NCI-H2196 treated with DMSO at 0.1 percent for 48 hours (cell line): Measurements from ENCODE around the gene ATP13A5.

Experiments
- DNase-seq: peaks from one replicate; lab custom pipeline; 2025; ENCODE audit not compliant: unreplicated experiment; lab: John Stamatoyannopoulos, UW

ATP13A5 gene

DNA sequence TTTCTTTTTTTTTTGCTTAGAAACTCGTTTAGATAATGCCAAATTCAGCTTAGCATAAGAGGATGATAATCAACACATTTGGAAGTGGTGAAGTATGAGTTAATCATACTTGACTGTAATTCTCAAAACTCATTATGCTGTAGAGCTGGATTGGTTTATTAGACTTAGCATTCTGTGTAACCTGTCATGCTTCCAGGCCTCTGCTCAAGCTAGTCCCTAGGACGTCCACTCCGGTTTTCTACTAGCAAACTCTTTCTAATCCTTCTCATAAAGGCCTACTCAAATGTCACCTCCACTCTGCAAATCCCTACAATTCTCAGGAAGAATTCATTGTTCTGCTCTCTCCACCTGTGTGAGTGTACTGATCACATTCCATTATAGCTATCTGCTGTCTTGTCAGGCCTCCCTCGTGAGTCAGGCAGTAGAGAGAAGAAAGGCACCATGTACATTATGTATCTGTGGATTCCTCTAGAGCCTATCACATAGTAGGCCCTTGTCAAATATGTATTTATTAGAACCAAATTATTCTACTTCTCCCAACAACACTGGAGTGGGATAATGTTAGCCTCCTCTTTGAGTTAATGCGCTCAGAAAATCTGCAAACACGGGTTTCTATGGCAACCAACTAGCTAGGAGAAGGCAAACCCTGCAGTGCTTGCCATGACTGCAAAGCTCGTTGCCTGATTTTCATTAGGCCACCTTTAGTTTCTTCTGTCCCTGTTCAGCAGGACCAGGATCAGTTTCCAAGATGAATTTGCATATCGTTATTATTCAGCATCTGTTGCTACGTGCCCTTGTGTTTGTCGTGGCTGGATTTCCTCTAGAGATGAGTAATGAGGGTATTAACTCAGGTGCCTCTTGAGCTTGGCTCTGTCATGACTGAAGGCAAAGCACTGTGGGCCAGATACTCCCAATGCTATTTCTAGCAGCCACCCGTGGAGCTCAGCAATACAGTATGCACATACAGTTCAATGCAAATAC lies 30.7 kb downstream of the ATP13A5 start:
- DNase-seq: peak; percentile 33

DNA sequence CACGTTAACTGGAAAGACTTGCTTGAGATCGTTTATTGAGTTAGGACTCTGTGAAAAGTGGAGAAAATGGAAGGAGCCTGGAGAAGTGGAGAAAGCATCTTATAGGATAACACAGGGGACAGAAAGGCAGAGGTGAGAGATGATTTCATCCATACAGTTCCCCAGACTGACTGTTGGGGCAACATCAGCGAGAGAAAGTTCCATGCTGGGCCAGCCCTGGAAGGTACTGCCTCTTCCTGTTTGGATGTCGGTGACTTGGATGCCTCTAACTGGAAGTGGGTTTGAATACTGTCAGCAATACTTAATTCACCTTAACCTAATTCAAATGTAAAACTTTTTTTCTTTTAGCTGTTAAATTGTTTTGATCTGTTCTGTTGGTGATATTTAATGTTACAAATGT lies 32.3 kb downstream of the ATP13A5 start:
- DNase-seq: no peak

DNA sequence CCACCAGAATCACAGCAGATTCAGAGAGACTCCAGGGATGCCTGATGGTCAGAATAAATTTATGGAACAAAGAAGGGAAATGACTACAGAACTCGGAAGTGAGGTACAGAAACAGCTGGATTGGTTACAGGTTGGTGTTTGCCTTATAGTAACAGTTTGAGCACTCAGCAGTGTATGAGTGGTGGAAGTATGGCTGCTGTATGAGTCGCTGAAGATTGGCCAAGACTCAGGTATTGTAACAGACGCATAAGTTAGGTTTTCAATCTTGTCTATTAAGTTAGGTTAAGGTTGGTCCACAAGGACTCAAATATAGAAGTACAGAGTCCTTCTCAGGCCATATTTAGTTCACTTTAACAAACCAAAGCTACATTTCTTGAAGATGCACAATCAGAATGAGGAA lies 33.1 kb downstream of the ATP13A5 start:
- no peak for DNase-seq

DNA sequence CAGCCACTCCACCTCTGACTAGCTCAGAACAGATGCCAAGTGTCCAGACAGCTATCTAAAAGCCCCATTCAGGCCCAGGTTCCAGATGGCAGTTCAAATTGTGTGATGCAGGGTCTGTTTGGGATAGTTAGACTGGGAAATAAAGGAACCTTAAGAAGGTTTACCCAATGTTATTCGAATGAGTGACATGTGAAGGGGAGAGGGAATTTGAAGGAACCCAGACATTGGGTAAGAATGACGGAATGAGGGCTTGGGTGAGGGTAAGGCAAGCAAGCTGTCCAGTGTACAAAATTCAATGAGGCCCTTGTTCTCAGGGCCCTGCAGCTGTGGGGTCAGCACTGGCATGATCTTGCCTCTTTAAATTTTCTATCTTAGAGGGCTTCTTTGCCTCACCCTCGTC lies 34.1 kb downstream of the ATP13A5 start:
- no peak for DNase-seq

DNA sequence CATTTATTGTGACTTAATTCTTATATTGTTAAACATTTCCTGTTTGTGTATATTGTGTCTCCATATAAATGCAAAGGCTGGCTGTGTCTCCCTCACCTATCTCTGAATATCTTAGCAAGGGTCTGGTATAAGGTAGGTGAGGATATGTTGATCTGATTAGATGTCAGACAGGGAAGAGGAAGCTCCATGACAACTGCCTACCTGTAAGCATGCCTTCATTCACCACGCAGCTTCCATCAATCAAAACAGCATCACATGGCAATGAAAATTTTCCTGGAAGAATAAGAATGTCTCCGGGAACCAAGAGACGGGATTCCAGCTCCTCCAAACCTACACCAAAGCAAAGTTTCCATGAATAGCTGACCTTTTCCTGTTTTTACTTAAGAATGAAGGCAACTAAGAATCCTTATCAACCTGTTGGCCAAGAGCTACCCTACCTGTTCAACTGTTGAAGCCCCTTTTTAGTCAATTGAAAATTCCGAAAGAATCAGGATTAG lies 34.8 kb downstream of the ATP13A5 start:
- DNase-seq: no peak

DNA sequence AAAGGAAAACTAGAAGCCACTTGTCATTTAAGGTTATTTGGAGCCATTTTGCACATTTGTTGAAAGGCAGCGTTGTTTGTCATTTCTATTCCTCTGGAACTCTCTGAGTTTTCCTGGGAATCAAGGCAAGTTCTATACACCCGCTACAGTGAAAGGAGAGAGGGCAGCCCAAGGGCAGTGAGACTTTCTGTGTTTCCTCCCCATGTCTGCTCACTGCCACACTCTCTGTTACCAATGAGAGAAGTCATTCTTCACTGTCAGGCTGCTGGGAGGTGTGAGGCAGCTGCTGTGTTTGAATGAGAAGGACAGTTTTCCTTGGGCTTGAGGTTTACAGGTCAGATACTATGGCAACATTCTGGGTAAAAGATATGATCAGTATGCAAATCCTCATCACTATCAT lies 36.0 kb downstream of the ATP13A5 start:
- DNase-seq: no peak

DNA sequence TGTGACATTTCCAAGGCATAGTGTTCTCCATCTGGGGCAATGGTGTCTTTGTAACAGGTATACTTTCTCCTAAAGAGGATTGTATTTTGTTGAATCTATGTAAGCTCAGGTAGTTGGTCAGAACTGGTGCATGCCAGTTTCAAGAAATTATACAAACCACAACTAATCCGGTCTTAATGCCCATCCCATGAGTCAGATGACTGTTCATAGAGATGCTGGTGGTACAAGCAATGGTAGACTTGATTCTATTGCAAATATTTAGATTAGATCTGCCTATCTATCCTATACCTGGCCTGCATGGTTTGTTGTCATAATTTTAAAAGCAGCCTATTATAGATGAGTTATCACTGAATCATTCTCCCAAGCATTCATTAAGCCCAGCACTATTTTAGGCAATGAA lies 43.5 kb downstream of the ATP13A5 start:
- DNase-seq: no peak

DNA sequence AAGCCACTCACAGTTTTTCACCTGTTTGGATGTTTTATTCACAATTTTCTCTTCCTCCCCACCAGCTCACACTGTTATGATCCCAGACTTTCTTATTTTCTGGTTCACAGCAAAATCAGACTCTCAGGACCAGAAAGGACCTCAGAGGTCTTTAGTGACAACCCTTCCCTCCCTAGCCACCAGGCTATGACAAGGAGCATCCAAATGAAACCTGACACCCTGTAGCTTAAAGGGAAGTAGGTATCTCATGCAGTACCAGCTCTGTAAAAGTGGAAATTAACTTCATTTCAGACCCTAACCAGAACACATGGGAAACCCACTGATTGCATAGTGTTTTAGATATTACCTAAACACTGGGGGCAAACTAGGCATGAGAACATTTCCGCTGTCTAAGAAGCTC lies 45.3 kb downstream of the ATP13A5 start:
- DNase-seq: no peak

DNA sequence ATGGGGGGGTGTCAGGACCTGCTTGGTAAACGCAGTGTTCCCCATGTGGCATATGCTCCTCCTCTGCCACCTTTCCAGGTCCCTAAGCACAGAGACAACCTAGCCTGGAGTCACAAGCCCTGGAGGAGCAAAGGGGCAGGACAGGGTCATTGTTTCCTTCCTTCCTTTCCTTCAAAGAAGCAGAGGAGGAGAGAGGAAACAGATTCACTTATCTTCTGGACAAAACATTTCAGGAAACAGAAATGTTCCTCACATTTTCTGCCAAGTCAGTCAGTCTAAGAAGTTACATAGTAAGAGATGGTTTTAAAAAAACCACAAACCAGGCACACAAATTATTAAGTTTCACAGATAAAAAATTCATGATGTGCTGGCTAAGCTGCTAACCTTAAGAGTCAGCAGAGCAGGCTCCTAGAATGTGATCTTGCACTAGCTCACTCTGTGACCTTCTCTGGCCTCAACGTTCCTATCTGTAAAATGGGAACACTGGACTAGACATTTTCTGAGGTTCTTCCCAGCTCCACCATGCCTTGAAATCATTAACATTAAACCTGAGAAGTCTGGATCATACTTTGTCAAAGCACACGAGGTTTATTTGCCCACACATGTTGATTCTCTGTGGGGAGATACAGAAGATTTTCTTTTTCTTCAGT lies 47.9 kb downstream of the ATP13A5 start:
- DNase-seq: no peak

DNA sequence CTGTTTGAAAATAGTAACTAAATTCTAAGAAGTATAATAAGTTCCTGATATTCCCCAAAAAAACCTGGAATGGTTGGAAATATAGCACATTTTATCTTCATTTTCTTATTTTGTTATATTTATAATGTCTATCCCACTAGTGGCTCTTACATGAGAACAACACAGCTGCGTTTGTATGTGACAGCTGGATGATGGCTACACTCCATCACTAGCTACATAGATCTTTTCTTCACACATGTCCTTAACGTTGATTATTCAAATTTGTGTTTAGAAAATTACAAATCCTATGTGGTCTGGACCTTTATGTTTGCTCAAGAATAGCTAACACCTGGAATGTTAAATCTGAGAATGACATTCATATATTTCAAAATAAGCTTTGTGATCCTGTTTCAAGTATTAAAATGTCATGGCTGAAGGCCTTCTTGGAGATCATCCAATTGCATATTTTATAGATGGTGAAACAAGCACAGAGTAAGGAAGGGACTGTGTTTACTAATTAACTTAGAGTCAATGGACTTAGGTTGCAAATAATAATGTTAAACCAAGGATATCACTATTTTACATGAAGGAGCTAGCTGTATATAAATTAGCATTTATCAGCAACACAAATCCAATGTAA lies 60.8 kb downstream of the ATP13A5 start:
- no peak for DNase-seq

DNA sequence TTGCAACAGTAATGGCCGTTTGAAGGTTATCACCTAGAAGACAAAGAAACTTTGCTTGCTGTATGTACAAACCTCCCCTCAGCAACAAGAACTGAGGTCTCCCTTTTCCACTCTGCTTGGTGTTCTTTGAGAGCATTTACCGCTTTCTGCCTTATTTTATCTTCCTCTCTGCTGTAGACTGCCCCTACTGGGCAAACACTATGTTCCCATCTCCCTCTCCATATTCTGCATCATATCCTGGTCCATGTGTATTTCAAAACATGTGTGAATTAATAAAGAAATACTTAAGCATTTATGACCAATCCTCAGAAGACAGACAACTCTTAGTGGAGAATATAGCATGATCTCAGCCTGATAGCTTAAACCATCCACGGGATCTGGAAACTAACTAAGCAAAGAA lies 64.4 kb downstream of the ATP13A5 start:
- DNase-seq: no peak

DNA sequence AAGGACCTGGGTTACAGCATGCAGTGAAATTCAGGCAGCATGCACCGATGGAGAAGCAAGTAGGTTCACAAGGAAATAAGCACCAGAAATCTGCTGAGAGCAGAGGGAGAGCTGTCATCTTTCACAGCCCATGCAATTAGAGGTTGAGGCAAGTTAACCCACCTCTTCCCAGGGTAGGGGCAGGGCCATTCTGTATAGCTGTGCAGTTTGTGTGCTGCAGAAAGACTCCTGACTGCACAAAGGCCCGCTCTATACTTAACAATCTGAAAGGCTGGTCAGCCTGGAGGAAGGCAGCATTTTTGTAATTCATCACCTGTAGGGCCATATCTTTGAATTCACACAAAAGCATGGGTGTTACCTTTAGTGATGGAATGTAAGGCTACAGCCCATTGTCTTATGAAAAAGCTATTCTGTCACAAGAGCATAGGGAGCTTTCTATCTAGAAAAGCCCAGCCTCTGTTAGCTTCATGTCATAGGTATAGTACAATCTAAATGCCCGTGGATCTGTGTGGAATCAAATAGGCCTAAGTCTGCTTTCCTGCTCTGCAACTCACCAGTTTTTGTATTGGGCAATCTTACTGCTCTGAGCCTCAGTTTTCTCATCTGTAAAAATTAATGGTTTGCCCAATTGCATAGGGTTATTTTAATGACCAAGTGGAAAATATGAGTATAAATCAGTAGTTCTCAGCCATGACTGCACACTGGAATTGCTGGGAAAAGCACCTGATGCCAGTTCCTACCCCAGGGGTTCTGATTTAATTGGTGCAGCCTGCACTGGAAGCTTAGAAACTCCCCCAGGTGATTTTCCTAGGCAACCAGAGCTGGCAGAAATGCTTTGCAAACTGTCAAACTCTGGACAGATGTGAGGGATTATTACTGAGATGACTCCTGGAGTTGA lies 65.2 kb downstream of the ATP13A5 start:
- DNase-seq: no peak

DNA sequence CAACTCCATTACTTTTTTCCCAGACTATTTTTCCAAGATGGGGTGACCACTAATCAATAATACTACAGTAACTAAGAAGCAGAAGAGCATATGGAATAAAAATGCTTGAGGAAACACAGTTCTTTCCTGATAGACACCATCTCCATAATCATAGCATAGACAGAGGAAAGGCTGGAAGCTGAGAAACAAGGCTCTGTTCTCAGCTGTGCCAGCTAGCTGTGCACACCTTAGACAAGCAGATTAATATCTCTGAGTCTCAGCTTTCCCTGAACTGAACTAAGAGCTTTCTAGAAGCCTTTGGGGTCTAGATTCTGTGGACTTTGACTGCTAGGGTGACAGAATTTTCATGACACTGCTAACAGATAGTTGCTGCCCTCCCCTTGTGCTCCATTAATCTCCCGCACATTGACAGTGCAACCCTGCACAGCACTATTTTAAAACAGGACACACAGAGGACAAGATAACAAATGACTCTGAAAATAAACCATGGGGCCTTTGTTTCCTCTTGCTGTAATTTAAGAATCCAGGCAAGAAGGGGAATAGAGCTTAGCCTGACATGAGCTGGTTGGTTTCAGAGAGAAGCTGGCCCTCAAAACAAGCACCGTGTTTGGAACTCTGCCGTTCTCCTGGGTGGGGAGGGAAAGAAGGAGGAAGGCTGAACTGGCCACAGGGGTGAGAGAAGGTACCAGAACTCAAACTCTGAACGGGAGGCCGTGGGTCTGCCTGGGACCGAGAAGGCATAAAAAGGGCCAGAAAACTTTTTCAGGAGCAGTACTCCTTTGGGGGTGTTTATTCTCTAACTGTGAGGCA lies 67.4 kb downstream of the ATP13A5 start:
- no peak for DNase-seq

DNA sequence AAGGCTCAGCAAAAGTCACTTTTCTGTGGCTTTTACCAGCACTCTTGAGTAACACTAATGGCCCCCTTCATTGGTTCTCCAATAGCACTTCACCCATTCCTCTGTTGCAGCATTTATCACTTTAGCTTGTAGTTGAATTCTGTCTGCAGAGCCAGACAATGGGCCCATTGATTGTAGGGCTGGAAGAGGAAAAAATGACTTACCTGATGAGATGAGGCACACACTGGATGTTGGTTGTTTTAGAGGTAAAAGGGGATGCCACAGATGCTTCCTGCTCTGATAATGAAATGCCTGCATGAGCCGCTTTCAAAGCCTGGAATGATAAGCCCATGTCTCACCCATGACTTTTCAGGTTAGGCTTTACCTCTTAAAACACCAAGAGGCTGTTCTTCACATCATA lies 73.2 kb downstream of the ATP13A5 start:
- no peak for DNase-seq

DNA sequence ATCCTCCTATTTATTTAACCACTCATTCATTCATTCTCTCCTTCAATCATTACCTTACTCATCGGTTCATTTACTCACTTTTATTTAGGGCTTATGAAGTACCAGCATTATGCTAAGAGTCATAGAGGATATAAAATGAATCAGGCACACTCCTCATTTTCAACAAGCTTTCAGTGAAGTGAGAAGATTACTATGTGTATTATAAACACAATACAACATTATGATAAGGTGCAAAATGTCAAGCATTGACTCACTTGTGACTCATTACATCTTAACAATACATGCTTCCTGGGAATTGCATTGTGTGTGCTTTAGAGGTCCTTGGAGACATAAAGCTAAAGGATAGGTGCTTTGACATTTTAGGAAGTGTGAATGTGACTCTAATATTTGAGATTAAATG lies 77.1 kb downstream of the ATP13A5 start:
- DNase-seq: no peak

DNA sequence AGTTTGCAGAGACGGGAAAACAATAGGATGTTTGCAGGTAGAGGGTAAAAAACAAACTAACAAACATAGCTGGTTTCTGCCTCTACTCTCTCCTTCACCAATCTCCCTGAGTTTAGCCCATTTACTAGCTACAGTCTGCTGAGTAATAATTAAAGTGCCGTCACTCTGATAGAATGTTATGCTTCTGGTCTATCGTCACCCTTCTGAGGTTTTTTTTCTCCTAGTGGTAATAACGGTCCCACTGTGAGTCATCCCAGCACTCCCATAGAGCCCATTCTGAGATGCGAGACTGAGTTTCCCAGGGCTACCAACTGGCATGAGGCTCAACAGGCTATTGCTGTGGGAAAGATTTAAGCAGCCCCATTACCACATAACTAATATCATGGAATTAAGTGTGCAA lies 81.1 kb downstream of the ATP13A5 start:
- DNase-seq: no peak

DNA sequence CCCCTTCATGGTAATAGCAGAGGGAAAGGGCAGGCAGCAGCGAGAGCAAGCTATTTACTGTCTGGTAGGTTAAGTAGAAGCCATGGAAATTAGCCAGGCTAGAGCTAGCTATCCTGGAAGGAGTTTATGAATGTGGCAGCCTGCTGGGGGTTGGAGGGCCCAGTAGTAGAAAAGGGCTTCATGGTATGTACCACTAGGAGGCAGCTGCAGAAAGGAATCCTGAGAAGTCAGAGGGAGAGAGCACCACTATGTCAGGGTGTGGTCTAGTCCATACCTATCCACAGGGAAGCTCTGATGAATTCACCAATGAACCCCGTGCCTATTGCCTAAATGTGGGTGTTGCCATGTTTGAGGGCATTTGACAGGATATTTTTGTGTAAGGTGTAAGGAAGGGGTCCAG lies 82.6 kb downstream of the ATP13A5 start:
- DNase-seq: no peak

DNA sequence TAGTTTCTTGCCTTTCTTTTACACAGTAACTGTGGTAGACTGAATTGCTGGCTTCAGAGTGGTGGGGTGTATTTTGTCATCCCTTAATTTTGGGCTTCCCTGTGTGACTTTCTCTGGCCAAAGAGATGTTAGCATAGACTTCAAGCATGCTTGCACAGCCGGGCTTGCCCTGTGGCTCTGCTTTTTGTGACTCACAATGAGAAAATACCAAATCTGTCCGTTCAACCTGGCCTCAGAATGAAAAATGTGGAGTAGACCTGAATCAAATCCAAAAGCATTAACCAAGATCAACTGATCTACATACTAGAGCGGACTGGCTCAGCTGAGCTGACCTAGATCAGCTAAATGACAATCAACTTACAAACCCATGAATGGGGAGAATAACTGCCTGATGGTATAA lies 86.2 kb downstream of the ATP13A5 start:
- no peak for DNase-seq

DNA sequence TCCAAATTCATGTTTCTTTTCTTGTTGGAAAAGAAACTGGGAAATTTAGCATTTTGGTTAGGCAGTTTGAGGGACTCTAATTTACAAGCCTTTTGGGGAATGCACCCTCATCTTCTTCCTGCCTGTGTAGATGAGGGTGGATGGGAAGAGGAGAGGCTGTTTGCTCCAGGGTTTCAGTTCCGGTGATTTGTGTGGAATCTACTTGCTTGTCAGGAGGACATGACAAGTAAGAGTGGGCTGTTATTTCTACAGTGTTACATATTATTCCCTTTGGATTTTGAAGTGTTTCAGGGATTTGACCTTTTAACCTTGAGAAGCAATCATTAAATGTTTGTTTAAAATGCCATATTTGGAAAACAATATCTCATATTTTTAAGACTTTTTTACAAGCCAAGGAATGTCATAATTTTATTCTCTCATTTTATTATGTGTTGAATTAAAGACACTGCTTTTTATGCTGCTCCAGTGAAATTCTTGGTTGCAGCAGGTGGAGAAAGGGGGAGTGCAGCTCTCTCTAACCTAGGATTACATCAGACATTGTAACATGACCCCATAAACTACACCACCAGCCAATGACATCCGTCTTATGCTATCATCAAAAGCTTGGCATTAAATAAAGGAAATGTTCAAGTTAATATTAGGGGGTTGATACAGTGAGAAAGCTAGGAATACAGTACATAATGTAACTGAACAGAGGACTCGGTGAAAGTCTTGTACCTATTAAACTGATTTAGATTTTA lies 107.3 kb downstream of the ATP13A5 start:
- peak; percentile 81 for DNase-seq
